Activated CD8-positive, alpha-beta T cell treated with anti-CD3 and anti-CD28 coated beads for 36 hours (primary cell): ENCODE measurements around the gene SLC4A8. TPM values are rescaled to one million over a fixed set of nuclear protein-coding genes. Genes with fewer than 3 reads are reported as not detected.

Experiments
- ATAC-seq: fragments of 200-7000 bp; cut with Tn5 transposase; one replicate; pipeline ENCODE4 v1.10.0; 2021; ENCODE audit warnings: mild to moderate bottlenecking, moderate library complexity
- CTCF ChIA-PET: fragments of 350-600 bp; sonication (Branson Sonifier 250); formaldehyde crosslinking; loops from one replicate; lab custom pipeline; 2021; ENCODE audit warnings: antibody characterized with exemption; lab: Charles Lee
- POLR2A ChIA-PET: fragments of 350-600 bp; sonication (Branson Sonifier 250); formaldehyde crosslinking; loops from one replicate; lab custom pipeline; 2021; ENCODE audit warnings: antibody characterized with exemption; lab: Charles Lee
- DNase-seq: peaks from one replicate; pipeline ENCODE4 v3.0.0-alpha.2; 2020
- H3K27ac Mint-ChIP-seq: one replicate; pipeline ENCODE4 v1.8.0; 2021; ENCODE audit warnings: mild to moderate bottlenecking, mixed read lengths
- H3K27me3 Mint-ChIP-seq: one replicate; pipeline ENCODE4 v1.8.0; 2021; ENCODE audit warnings: mixed read lengths
- H3K36me3 Mint-ChIP-seq: one replicate; pipeline ENCODE4 v1.8.0; 2021; ENCODE audit warnings: low read depth, mixed read lengths
- H3K4me1 Mint-ChIP-seq: one replicate; pipeline ENCODE4 v1.8.0; 2021; ENCODE audit warnings: low read depth, mixed read lengths
- H3K4me3 Mint-ChIP-seq: one replicate; pipeline ENCODE4 v1.8.0; 2021; ENCODE audit warnings: mild to moderate bottlenecking, moderate library complexity, mixed read lengths
- H3K9me3 Mint-ChIP-seq: one replicate; pipeline ENCODE4 v1.8.0; 2021; ENCODE audit warnings: mixed read lengths
- CTCF ChIP-seq: fragments of 200-600 bp; IDR thresholded peaks from one replicate; pipeline ENCODE4 v1.8.0; 2022; ENCODE audit warnings: antibody characterized with exemption, mild to moderate bottlenecking
- intact Hi-C: fragments of 100-400 bp; cut with micrococcal nuclease; formaldehyde crosslinking; loops from one replicate; pipeline ENCODE4 v1.10.0; 2022
- total RNA-seq, 2 experiments: library from RNA; stranded (reverse); gene quantifications; one replicate each; pipeline ENCODE4 v1.2.3, GENCODE V29; 2021

The SLC4A8 gene
- total RNA-seq, result 1 to 10 TPM; 1.1 to 2.7 TPM

GRCh38 chr12:51424662-51425539 lies at the start of gene SLC4A8:
Gene SLC4A8, plus strand, starts transcription at chr12:51424831. Its CDS starts 157 bp downstream, at chr12:51424988.
- no peaks in the 10 kb centered on the region for H3K36me3 Mint-ChIP-seq
- CTCF ChIA-PET, result interaction anchor here (1.0 to 8.2 kb wide), 8 partner anchors 15 to 461 kb away, joined by 3 to 170 read pairs (median 4); no protein-coding TSS in a partner anchor
- peaks cover 9% of the 10 kb centered on the region for H3K4me1 Mint-ChIP-seq
- TF ChIP-seq CTCF, result peak; percentile 92
- ATAC-seq (peak; percentile 95), DNase-seq (peak; percentile 90)
- H3K4me3 Mint-ChIP-seq, result peak within 1 kb of the TSS; percentile 69
- H3K9me3 Mint-ChIP-seq, result no peaks in the 10 kb centered on the region
- H3K27ac Mint-ChIP-seq, result no peak within 1 kb of the TSS
- H3K27me3 Mint-ChIP-seq, result no peaks in the 10 kb centered on the region
- POLR2A ChIA-PET, result interaction anchor here (0.6 kb wide), 1 partner anchor 81 kb away, joined by 3 read pairs; no protein-coding TSS in a partner anchor
- intact Hi-C loops, result loop anchor here (5.0 kb wide), 1 partner anchor 397 kb away; no protein-coding TSS in a partner anchor

- ChIA-PET POLR2A (interaction anchor here (0.7 to 4.6 kb wide), 3 partner anchors 9 to 15 kb away, joined by 3 to 30 read pairs (median 4); partner anchors contain the start of gene GALNT6), CTCF (no interaction called here)
- H3K4me3 Mint-ChIP-seq, result no peak overlapping the region
- peaks cover 38% of the 10 kb centered on the region for H3K4me1 Mint-ChIP-seq
- no peaks in the 10 kb centered on the region for H3K9me3 Mint-ChIP-seq
- peaks cover 59% of the 10 kb centered on the region for H3K36me3 Mint-ChIP-seq
- H3K27ac Mint-ChIP-seq, result no peak overlapping the region
- ATAC-seq (no peak), DNase-seq (no peak)
- intact Hi-C loops, result no loop called here
- TF ChIP-seq CTCF, result no peak
- no peaks in the 10 kb centered on the region for H3K27me3 Mint-ChIP-seq
Observed at GRCh38 chr12:51374856-51375255, 49.8 kb upstream of the SLC4A8 start.

- ChIA-PET CTCF (no interaction called here), POLR2A (no interaction called here)
- Mint-ChIP-seq H3K4me3 (no peak overlapping the region), H3K27ac (no peak overlapping the region), H3K4me1 (peaks cover 27% of the 10 kb centered on the region), H3K36me3 (peaks cover 66% of the 10 kb centered on the region), H3K9me3 (no peaks in the 10 kb centered on the region), H3K27me3 (no peaks in the 10 kb centered on the region)
- no peak for TF ChIP-seq CTCF
- intact Hi-C loops, result no loop called here
- DNase-seq, result no peak
- ATAC-seq, result no peak
Observed at GRCh38 chr12:51377099-51377984, 47.3 kb upstream of the SLC4A8 start.

- no peak overlapping the region for H3K27ac Mint-ChIP-seq
- H3K4me3 Mint-ChIP-seq, result no peak overlapping the region
- ATAC-seq (no peak), DNase-seq (no peak)
- intact Hi-C loops, result no loop called here
- H3K27me3 Mint-ChIP-seq, result no peaks in the 10 kb centered on the region
- peaks cover 31% of the 10 kb centered on the region for H3K4me1 Mint-ChIP-seq
- ChIA-PET POLR2A (no interaction called here), CTCF (no interaction called here)
- H3K9me3 Mint-ChIP-seq, result no peaks in the 10 kb centered on the region
- peaks cover 65% of the 10 kb centered on the region for H3K36me3 Mint-ChIP-seq
- TF ChIP-seq CTCF, result no peak
Observed at GRCh38 chr12:51378749-51379148, 45.9 kb upstream of the SLC4A8 start.
